ENCODE measurements around the gene NKX2-2. TPM values are rescaled to one million over a fixed set of nuclear protein-coding genes. Genes with fewer than 3 reads are reported as not detected.

Gene NKX2-2
- total RNA-seq, 1 donor from 2014 or later = not detected

DNA sequence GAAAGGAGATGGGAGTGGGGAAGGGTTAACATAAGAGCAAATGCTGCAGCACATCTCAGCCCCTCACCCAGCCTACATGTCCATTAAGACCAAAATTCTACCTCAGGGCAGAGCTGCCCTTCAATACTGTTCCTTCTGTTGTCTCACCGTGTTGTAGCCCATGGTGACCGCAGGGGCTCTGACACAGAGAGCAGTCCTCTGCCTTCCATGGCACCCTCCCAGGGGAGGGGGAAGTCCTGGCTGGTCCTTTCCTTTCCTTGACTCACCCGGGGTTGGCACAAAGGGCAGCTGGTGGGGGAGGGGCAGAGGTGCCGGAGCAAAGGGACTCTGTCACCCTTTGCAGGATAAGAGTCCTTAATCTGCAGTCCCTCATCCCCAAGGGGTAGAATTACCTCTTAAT lies 15.2 kb downstream of the NKX2-2 start:
- no peaks in the 10 kb centered on the region for H3K4me1 ChIP-seq (ENCODE audit: insufficient read depth, low read length)
- no peak for DNase-seq (ENCODE audit: low read depth)
- no peaks in the 10 kb centered on the region for H4K20me1 ChIP-seq (ENCODE audit: insufficient read depth, low read length)
- H3K79me2 ChIP-seq (ENCODE audit: insufficient read depth, low read length) = no peaks in the 10 kb centered on the region
- H3K9me3 ChIP-seq (ENCODE audit: insufficient read depth, low read depth, low read length) = no peaks in the 10 kb centered on the region
- Mint-ChIP-seq H3K36me3 (ENCODE audit: low read depth, unreplicated experiment) (no peaks in the 10 kb centered on the region), H3K4me3 (ENCODE audit: unreplicated experiment) (no peak overlapping the region), H3K4me1 (ENCODE audit: low read depth, unreplicated experiment) (peaks cover 10% of the 10 kb centered on the region), H3K27ac (ENCODE audit: unreplicated experiment) (no peak overlapping the region), H3K27me3 (ENCODE audit: low read depth, unreplicated experiment) (peaks cover 20% of the 10 kb centered on the region), H3K9me3 (ENCODE audit: unreplicated experiment) (no peaks in the 10 kb centered on the region)
- no peaks in the 10 kb centered on the region for H3K36me3 ChIP-seq (ENCODE audit: insufficient read depth, low read length)
- no peak overlapping the region for H2AFZ ChIP-seq (ENCODE audit: low read depth, low read length)
- peaks cover 14% of the 10 kb centered on the region for H3K27me3 ChIP-seq (ENCODE audit: insufficient read depth, low read length)
- H3K9ac ChIP-seq (ENCODE audit: low read length) = no peak overlapping the region
- TF ChIP-seq, protein P1, sequence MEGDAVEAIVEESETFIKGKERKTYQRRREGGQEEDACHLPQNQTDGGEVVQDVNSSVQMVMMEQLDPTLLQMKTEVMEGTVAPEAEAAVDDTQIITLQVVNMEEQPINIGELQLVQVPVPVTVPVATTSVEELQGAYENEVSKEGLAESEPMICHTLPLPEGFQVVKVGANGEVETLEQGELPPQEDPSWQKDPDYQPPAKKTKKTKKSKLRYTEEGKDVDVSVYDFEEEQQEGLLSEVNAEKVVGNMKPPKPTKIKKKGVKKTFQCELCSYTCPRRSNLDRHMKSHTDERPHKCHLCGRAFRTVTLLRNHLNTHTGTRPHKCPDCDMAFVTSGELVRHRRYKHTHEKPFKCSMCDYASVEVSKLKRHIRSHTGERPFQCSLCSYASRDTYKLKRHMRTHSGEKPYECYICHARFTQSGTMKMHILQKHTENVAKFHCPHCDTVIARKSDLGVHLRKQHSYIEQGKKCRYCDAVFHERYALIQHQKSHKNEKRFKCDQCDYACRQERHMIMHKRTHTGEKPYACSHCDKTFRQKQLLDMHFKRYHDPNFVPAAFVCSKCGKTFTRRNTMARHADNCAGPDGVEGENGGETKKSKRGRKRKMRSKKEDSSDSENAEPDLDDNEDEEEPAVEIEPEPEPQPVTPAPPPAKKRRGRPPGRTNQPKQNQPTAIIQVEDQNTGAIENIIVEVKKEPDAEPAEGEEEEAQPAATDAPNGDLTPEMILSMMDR (IDR thresholded peaks at IDR 0.05; ENCODE audit: insufficient read depth, low read depth, low read length) = no peak
- TF ChIP-seq EZH2 (IDR thresholded peaks at IDR 0.05; ENCODE audit: insufficient read depth, low read length) = no peak
- no peak for FAIRE-seq
- no peak overlapping the region for H3K4me2 ChIP-seq (ENCODE audit: low read length)
- no peak overlapping the region for H3K4me3 ChIP-seq (ENCODE audit: insufficient read depth, low read depth, low read length)
- no peak overlapping the region for H3K27ac ChIP-seq (ENCODE audit: low read depth, low read length)

DNA sequence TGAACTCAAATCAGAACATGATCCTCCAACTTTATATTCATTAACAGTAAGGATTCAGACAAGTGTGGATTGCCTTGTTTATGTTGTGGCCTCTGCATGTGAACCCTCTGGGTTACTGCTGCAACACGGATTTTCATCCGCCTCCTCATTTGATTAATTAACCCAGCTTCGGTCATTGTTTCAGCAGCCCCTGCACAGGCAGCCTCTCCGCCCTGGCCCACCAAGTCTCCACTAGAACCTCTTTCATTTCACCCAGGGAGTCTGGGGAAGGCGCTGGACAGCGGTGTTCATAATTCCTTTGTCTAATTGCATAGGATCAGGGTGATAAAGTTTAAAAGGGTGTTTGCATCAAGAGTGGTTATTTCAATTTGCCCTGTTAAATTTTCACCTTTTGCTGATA lies 15.7 kb downstream of the NKX2-2 start:
- Histone ChIP-seq H3K4me1 (ENCODE audit: insufficient read depth, low read length) (no peaks in the 10 kb centered on the region), H3K9me3 (ENCODE audit: insufficient read depth, low read depth, low read length) (no peaks in the 10 kb centered on the region), H4K20me1 (ENCODE audit: insufficient read depth, low read length) (no peaks in the 10 kb centered on the region), H3K79me2 (ENCODE audit: insufficient read depth, low read length) (no peaks in the 10 kb centered on the region), H3K4me2 (ENCODE audit: low read length) (no peak overlapping the region), H3K4me3 (ENCODE audit: insufficient read depth, low read depth, low read length) (no peak overlapping the region), H3K9ac (ENCODE audit: low read length) (no peak overlapping the region), H3K27me3 (ENCODE audit: insufficient read depth, low read length) (peaks cover 16% of the 10 kb centered on the region), H2AFZ (ENCODE audit: low read depth, low read length) (no peak overlapping the region), H3K36me3 (ENCODE audit: insufficient read depth, low read length) (no peaks in the 10 kb centered on the region), H3K27ac (ENCODE audit: low read depth, low read length) (no peak overlapping the region)
- TF ChIP-seq EZH2 (IDR thresholded peaks at IDR 0.05; ENCODE audit: insufficient read depth, low read length) = no peak
- TF ChIP-seq, protein P1 (IDR thresholded peaks at IDR 0.05; ENCODE audit: insufficient read depth, low read depth, low read length) = no peak
- no peak for FAIRE-seq
- DNase-seq (ENCODE audit: low read depth) = no peak
- no peaks in the 10 kb centered on the region for H3K36me3 Mint-ChIP-seq (ENCODE audit: low read depth, unreplicated experiment)
- H3K9me3 Mint-ChIP-seq (ENCODE audit: unreplicated experiment) = no peaks in the 10 kb centered on the region
- H3K4me1 Mint-ChIP-seq (ENCODE audit: low read depth, unreplicated experiment) = peaks cover 8% of the 10 kb centered on the region
- no peak overlapping the region for H3K27ac Mint-ChIP-seq (ENCODE audit: unreplicated experiment)
- H3K4me3 Mint-ChIP-seq (ENCODE audit: unreplicated experiment) = no peak overlapping the region
- H3K27me3 Mint-ChIP-seq (ENCODE audit: low read depth, unreplicated experiment) = peaks cover 20% of the 10 kb centered on the region

DNA sequence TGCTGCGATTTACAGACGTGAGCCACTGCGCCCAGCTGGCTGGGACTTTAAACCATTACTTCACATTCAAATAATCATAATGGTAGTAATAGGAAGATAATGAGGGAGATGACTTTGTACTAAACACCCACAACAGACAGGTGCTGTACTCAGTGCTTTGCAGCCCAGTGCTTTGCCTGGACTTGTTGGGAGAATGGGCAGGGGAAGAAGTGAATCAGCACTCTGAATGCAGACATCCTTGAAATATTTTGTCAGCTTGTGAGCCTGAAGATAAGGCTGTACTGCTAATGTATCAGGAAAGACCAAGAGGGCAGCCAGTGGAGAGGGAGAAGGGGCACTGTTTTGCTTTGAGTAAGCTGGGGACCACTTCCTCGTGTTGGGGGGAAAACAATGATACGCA lies 17.4 kb downstream of the NKX2-2 start:
- H3K27ac ChIP-seq (ENCODE audit: low read depth, low read length) = no peak overlapping the region
- no peak overlapping the region for H3K9ac ChIP-seq (ENCODE audit: low read length)
- peaks cover 10% of the 10 kb centered on the region for H3K27me3 ChIP-seq (ENCODE audit: insufficient read depth, low read length)
- no peak overlapping the region for H3K4me3 Mint-ChIP-seq (ENCODE audit: unreplicated experiment)
- H3K4me1 Mint-ChIP-seq (ENCODE audit: low read depth, unreplicated experiment) = peaks cover 6% of the 10 kb centered on the region
- H3K4me1 ChIP-seq (ENCODE audit: insufficient read depth, low read length) = no peaks in the 10 kb centered on the region
- no peaks in the 10 kb centered on the region for H3K9me3 ChIP-seq (ENCODE audit: insufficient read depth, low read depth, low read length)
- DNase-seq (ENCODE audit: low read depth) (peak; percentile 44), FAIRE-seq (no peak)
- H4K20me1 ChIP-seq (ENCODE audit: insufficient read depth, low read length) = no peaks in the 10 kb centered on the region
- no peaks in the 10 kb centered on the region for H3K36me3 Mint-ChIP-seq (ENCODE audit: low read depth, unreplicated experiment)
- H3K27me3 Mint-ChIP-seq (ENCODE audit: low read depth, unreplicated experiment) = peaks cover 28% of the 10 kb centered on the region
- H3K36me3 ChIP-seq (ENCODE audit: insufficient read depth, low read length) = no peaks in the 10 kb centered on the region
- no peak overlapping the region for H3K4me3 ChIP-seq (ENCODE audit: insufficient read depth, low read depth, low read length)
- no peak overlapping the region for H3K4me2 ChIP-seq (ENCODE audit: low read length)
- H3K79me2 ChIP-seq (ENCODE audit: insufficient read depth, low read length) = no peaks in the 10 kb centered on the region
- H3K9me3 Mint-ChIP-seq (ENCODE audit: unreplicated experiment) = no peaks in the 10 kb centered on the region
- no peak overlapping the region for H2AFZ ChIP-seq (ENCODE audit: low read depth, low read length)
- peak overlapping the region; percentile 48 for H3K27ac Mint-ChIP-seq (ENCODE audit: unreplicated experiment)
- no peak for TF ChIP-seq EZH2 (IDR thresholded peaks at IDR 0.05; ENCODE audit: insufficient read depth, low read length)
- TF ChIP-seq, protein P1 (IDR thresholded peaks at IDR 0.05; ENCODE audit: insufficient read depth, low read depth, low read length) = no peak

All from astrocyte (in vitro differentiated cells and primary cell).